HCEC 1CT (cell line): ENCODE results near the gene AGPAT4.
A peak's percentile ranks its signal among the peaks of the same experiment; 100 is the strongest.
"Not testable (repeated sequence)": the region's sequence is repeated elsewhere in the genome, so short reads cannot be mapped to it uniquely, and the experiment has no call there.

Experiments used
- DNase-seq: peaks from one replicate; pipeline ENCODE4 v3.0.0-alpha.2; 2017

The AGPAT4 gene

GRCh38 chr6:161136655-161137054 is 137.2 kb downstream of the AGPAT4 start:
- DNase-seq = no peak

- DNase-seq = no peak
These were observed 137.9 kb downstream of the AGPAT4 start for GRCh38 chr6:161135695-161136591.

DNA sequence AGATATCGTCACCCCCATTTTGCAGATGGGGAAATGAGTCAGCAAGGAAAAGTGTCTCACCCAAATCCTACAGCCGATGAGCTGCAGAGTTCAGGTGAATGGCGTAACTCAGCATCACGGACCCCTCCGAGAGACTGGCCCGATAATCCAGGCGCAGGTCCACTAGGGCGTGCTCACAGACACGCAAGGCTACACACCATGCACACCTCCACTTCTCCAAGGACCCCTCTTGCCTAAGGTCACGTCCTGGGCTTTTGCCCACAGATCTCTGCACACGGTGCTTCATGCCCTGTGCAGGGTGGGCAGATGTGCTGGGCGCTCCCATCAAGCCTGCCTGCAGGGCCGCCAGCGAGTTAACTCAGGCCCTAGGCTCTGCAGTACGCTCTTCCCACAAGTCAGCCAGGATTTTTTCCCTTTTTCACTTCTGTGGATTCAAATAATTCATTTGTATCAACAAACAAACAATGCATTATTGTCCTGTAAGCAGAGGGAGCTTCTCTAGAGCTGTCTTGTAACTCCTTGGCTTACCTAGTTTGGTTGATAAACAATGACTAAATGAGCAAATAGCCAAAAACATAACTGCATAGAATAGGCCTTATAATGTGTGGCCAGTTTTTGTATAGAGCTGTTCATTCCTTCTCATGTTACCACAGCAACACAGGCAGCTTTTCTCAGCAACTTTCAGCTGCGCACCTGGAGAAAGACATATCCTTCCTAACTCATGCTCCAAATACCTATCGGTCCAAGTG is 139.1 kb downstream of the AGPAT4 start:
- DNase-seq = no peak

- DNase-seq = no peak
These were observed 139.9 kb downstream of the AGPAT4 start for GRCh38 chr6:161133963-161134362.

DNA sequence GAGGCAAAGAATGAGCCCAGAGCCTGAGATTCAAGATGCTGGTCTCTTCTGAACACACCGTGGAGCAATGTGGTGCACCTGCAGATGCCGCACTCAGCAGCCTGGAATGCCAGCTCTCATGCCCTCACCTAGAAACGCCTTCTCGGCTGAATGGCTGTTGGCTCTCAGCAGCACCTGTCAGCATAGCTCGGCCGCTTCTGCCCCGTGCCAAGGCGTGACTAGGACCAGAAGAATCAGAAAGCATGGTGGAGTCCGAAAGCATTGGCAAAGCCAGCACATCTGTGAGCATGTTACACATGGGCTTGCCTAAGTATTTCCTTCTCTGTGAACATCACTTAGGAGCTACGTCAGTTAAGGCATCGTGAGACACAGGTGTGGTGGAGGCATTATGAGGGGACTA is 141.5 kb downstream of the AGPAT4 start:
- DNase-seq = no peak

DNA sequence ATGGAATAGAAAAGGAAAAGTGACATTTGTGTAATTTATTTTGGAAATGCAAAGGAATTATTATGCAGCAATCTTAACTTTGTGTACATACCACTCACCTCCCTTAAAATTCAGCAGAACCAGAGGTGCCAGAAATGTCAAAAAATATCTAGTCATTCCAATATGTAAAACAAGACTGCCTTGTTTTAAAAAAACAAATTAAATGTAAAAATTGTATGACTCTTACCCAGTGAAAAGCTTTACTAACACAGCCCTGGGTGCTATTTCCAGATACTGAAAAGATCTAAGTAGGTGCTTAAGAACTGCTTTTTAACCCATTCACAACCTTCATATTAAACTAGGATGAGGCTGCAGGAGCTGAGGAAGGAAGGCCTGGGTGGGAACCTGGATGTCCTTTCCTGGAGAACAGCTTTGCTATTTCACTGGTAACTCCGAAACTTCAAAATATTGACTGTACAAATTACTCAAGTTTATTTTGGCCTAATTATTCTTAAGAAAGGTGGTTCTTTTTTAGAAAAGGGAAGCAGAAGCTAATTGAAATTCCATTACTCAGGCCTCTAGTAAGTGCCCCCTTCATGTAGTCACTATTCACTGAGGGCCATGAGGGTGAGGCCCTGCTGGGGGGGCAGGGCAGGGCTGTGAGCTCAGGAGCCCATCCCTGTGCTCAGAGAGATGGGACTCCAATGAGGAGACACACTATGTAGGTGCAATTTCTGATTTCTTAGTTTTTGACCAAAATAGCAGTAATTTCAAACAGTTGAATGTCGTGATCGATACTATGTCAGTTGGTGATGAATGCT is 142.7 kb downstream of the AGPAT4 start:
- DNase-seq = no peak

GRCh38 chr6:161130541-161130940 is 143.3 kb downstream of the AGPAT4 start:
- DNase-seq = no peak

- peak; percentile 72 for DNase-seq
These were observed 145.1 kb downstream of the AGPAT4 start for GRCh38 chr6:161128680-161129196.

DNA sequence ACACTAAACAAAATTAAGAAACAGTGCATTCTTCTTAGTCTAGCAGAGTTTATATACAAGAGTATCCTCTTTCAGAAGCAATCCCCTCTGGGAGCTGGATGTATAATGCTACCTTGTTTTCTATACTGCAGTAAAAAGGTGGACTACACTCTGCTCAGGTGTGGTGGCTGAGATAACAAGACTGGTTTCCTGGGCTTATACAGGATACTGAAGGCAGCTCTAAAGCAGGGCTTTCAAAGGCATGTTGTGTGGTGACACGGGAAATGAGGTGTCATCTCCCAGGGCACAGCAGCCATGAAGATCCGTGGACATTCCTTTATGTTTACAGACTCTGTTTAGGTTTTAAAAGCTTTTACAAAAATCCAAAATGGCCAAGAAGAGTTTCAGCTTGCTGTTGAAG is 145.6 kb downstream of the AGPAT4 start:
- DNase-seq = no peak

DNA sequence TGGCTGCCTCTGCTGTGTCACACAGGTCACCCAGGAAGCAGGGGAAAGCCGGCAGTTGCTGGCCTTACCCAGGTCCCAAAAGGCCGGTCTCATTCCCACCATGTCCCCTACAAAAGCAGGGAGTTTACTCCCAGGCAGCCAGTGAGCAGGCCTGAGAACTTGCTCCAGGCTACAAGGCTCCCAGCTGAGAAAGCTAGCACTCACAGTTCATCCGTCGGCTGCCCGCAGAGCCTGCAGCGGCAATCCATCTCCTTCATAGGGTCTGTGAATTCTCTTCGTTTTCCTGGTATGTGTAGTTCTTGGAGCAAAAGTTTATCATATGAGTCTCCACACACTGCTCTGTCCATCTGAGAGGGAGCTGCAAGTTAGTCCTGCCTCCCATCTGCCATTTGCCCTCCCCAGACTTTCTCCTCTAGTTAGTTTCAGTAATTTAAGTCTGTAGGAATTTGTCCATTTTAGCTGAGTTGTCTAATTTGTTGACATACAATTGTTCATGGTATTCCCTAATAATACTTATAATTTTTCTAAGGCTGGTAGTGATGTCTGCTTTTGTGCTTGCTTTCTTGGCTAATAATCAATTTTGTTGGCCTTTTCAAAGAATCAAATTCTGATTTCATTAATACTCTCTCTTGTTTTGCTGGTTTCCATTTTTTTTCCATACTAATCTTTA is 146.7 kb downstream of the AGPAT4 start:
- no peak for DNase-seq

DNA sequence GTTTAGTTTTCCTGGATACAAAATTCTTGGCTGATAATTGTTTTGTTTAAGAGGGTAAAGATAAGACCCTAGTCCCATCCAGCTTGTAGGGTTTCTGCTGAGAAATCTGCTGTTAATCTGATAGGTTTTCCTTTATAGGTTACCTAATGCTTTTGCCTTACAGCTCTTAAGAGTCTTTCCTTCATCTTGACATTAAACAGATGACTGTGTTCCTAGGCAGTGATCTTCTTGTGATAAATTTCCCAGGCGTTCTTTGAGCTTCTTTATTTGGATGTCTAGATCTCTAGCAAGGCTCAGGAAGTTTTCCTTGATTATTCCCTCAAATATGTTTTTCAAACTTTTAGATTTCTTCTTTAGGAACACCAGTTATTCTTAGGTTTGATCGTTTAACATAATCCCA is 148.3 kb downstream of the AGPAT4 start:
- no peak for DNase-seq

DNA sequence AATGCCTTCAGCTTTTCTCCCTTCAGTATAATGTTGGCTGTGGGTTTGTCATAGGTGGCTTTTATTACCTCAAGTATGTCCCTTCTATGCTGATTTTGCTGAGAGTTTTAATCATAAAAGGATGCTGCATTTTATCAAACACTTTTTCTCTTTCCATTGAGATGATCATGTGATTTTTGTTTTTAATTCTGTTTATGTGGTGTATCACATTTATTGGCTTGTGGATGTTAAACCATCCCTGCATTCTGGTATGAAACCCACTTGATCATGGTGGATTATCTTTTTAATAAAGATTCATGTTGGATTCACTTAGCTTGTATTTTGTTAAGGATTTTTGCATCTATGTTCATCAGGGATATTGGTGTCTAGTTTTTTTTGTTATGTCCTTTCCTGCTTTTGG is 150.5 kb downstream of the AGPAT4 start:
- not testable (repeated sequence) for DNase-seq

DNA sequence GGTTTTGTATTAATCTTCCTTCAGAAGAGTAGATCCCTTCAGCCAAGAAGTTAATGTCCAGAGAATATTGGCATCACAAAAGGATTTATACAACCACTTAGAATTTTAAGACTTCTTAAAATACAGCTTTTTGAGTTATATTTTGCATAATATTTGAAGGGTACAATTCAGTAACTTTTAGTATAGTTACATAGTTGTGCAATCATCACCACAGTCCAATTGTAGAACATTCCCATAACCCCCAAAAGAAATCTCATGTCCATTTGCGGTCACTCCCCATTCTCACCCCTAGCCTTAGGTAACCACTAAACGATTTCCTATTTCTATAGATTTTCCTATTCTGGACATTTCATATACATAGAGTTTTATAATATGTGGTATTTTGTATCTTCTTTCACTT is 155.9 kb downstream of the AGPAT4 start:
- DNase-seq = no peak

DNA sequence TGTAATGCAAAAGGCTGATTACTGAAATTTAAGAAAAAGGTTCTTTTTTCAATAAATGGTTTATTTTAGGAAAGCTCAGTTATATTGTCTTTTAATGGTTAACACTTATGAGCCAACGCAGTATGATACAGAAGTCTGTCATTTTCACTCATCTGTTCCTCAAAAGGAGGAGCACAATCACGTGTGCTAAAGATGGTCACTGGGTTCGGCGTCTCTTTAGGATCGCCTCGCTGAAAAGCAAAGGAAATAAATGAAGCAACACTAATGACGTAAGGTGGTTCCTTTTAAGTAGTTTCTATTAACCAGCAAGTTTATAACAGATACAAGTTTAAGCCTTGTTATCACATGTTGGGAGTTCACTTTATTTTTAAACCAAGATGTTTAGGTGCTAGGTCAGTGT is 156.6 kb downstream of the AGPAT4 start:
- DNase-seq = no peak

DNA sequence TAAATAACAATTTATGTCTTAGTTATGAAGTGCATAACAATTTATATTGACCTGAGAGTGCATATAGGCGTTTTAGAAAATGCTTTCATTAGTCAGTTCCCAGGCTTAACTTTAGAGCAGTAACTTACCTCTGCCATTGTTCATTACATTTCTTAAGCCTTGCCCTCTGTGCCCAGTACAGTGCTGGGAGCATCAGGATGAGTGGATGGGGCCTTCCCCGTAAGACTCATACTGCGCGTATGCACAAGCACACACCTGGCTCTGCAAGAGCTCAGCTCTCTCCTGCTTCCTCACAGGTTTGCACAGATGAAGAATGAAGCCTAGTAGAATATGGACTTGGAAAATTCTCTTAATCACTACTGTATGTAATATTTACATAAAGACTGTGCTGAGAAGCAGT is 157.3 kb downstream of the AGPAT4 start:
- no peak for DNase-seq

GRCh38 chr6:161115468-161115867 is 158.4 kb downstream of the AGPAT4 start:
- no peak for DNase-seq

DNA sequence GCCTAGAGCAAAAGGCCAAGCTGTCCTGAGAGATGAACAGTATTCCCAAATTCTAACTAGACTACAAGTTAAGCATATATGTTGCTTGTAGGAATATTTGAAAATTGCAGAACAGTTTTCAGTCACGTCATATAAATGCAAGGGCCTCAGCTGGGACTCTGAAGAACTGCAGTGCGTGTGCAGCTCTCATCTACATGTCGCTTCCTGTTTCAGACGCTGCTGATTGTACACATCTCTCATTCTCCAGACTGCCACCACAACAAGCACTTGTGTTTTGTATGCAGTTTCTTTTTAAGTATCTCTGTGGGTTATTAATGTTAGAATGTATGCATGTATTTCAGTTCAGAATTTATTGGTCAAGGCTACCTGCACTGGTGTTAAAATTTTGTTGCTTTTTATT is 162.6 kb downstream of the AGPAT4 start:
- no peak for DNase-seq

DNA sequence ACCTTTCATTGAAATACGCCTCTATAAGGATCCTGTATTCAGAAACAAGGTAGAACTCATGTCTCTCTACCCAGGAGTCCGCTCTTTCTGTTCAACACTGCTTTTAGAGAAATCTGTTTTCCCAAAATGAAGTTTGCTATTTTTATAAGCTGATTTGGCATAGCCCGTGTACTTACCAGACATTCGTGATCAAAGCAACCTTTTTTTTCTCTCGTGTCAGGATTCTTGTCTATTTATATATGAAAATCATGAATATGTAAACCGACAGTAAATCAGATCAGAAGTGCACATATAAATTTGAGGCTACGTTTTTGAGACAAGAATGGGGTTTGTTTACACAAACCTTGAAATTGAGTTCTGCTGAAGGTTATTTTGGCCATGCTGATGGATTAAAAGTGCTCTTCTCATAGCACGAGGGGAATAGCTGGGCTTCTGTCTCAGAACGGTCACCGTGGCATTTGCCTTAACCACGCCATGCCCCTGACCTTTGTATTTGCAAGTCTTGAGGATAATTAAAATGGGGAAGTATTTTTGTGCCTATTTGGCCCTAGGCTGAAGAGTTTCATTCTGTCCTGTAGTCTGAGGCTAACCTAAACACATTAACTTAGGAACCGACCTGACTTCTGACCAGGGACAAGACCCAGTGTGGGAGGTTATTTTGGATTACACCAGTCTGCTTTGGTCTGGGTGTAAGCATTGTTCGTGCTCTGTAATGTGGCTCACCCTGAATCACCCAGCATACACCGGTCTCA is 163.7 kb downstream of the AGPAT4 start:
- no peak for DNase-seq

- no peak for DNase-seq
These were observed 164.5 kb downstream of the AGPAT4 start for GRCh38 chr6:161109366-161109765.

GRCh38 chr6:161108916-161109315 is 164.9 kb downstream of the AGPAT4 start:
- no peak for DNase-seq

DNA sequence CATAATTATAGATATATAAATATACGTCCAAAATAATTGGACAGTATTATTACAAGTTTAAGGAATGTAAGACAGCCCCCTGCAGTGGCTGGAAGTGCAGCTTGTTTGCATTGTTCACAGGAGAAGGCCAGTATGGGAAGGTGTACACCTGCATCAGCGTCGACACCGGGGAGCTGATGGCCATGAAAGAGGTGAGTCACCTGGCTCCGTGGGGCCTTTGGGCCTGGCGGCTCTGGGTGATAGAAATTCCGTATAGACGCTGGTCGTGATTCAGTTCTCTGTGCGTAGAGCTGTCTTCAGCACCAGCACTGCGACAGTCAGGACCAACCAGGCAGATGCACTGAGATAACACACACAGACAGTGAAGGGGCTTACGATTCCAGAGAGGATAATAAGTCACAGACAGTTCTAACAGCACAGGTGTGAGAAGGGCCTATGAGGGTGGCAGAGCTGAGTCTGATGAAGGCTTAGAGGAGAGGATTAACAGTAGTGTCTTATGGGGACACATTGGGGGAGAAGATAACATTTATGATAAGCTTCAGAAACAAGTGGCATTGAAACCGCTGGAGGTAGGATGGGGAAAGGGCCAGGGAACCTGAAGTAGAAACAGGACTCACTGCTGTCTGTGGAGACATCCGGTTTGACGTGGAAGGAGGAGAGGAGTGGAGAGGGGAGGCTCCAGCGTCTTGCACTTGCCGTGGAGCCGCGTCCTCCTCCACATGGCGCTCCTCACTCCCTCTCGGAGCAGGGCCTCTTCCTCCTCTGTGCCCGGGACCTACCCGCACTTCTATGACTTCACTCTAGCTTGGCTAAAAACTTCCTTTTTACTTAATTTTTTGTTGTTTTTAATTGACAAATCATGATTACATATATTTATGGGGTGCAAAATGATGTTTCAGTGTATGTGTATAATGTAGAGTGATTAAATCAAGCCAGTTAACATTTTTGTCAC is 165.8 kb downstream of the AGPAT4 start:
- DNase-seq = no peak
